Ishikawa (cell line): ENCODE data around the gene ANKRD34A.

Source experiments
- CEBPB ChIP-seq: IDR thresholded peaks from 2 replicates; pipeline ENCODE4 v1.6.1; 2012
- CREB1 ChIP-seq: IDR thresholded peaks from 2 replicates; pipeline ENCODE4 v1.6.1; 2012; ENCODE audit warnings: low read depth
- EGR1 ChIP-seq: IDR thresholded peaks from 2 replicates; pipeline ENCODE4 v1.6.1; 2012
- EP300 ChIP-seq: IDR thresholded peaks from 2 replicates; pipeline ENCODE4 v1.6.1; 2012; ENCODE audit warnings: borderline replicate concordance
- FOXM1 ChIP-seq: IDR thresholded peaks from 2 replicates; pipeline ENCODE4 v1.6.1; 2012; ENCODE audit warnings: low read depth, borderline replicate concordance
- MAX ChIP-seq: IDR thresholded peaks from 2 replicates; pipeline ENCODE4 v1.6.1; 2012
- NFIC ChIP-seq: IDR thresholded peaks from 2 replicates; pipeline ENCODE4 v1.6.1; 2012
- RAD21 ChIP-seq: IDR thresholded peaks from 2 replicates; pipeline ENCODE4 v1.6.1; 2012; ENCODE audit warnings: low read depth
- REST ChIP-seq: IDR thresholded peaks from 2 replicates; pipeline ENCODE4 v1.6.1; 2012; ENCODE audit warnings: low read depth, mild to moderate bottlenecking
- TAF1 ChIP-seq: IDR thresholded peaks from 2 replicates; pipeline ENCODE4 v1.6.1; 2012; ENCODE audit warnings: low read depth, mild to moderate bottlenecking
- TCF12 ChIP-seq: IDR thresholded peaks from 2 replicates; pipeline ENCODE4 v1.6.1; 2012; ENCODE audit warnings: low read depth
- TEAD4 ChIP-seq: IDR thresholded peaks from 2 replicates; pipeline ENCODE4 v1.6.1; 2012
- USF1 ChIP-seq: IDR thresholded peaks from 2 replicates; pipeline ENCODE4 v1.6.1; 2012
- YY1 ChIP-seq: IDR thresholded peaks from 2 replicates; pipeline ENCODE4 v1.6.1; 2012; ENCODE audit warnings: low read depth
- ZBTB7A ChIP-seq: IDR thresholded peaks from 2 replicates; pipeline ENCODE4 v1.6.1; 2012; ENCODE audit warnings: low read depth

ANKRD34A gene

GRCh38 chr1:145953861-145954260 lies 10.5 kb downstream of the ANKRD34A start:
- TF ChIP-seq TAF1 (no peak), TCF12 (no peak), EGR1 (no peak), FOXM1 (no peak), REST (no peak)

GRCh38 chr1:145952903-145953302 lies 11.5 kb downstream of the ANKRD34A start:
- no peak for TF ChIP-seq YY1
- no peak for TF ChIP-seq USF1
- TF ChIP-seq TCF12: no peak
- no peak for TF ChIP-seq EP300
- no peak for TF ChIP-seq MAX
- TF ChIP-seq TEAD4: no peak
- TF ChIP-seq ZBTB7A: no peak
- TF ChIP-seq CEBPB: no peak
- TF ChIP-seq REST: no peak
- no peak for TF ChIP-seq NFIC
- no peak for TF ChIP-seq EGR1
- TF ChIP-seq FOXM1: no peak
- no peak for TF ChIP-seq RAD21
- TF ChIP-seq CREB1: no peak
- TF ChIP-seq TAF1: no peak

DNA sequence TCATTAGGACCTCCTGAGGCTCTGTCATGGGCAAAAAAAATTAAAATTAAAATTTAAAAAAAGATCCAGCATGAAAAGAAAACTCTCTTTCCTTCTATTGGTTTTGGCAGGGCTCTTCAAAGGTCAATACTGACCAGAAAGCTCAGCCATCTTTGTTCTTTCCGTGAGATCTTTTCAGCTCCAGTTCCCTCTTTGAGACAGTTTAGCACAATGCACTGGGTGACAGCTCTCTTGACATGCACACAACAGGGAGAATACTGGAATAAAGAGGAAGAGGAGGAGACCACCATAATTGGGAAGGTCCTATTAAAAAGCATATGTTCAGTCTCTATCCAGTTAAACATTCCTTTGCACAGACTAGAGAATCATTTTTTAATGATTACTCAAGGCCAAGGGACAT lies 12.8 kb downstream of the ANKRD34A start:
- TF ChIP-seq MAX: no peak
- TF ChIP-seq REST: no peak
- TF ChIP-seq USF1: no peak
- no peak for TF ChIP-seq CREB1
- no peak for TF ChIP-seq CEBPB
- TF ChIP-seq YY1: no peak
- TF ChIP-seq EP300: no peak
- TF ChIP-seq NFIC: no peak
- no peak for TF ChIP-seq TCF12
- TF ChIP-seq FOXM1: no peak
- no peak for TF ChIP-seq RAD21
- no peak for TF ChIP-seq EGR1
- no peak for TF ChIP-seq ZBTB7A

- TF ChIP-seq FOXM1: no peak
- no peak for TF ChIP-seq TAF1
- TF ChIP-seq TEAD4: no peak
- no peak for TF ChIP-seq YY1
- TF ChIP-seq TCF12: no peak
- no peak for TF ChIP-seq REST
- no peak for TF ChIP-seq RAD21
- TF ChIP-seq CREB1: no peak
- TF ChIP-seq USF1: no peak
- no peak for TF ChIP-seq NFIC
- TF ChIP-seq CEBPB: no peak
- no peak for TF ChIP-seq ZBTB7A
- no peak for TF ChIP-seq MAX
- TF ChIP-seq EP300: no peak
- no peak for TF ChIP-seq EGR1
Measured at GRCh38 chr1:145949219-145949618, 15.2 kb downstream of the ANKRD34A start.
